SU-DHL-6 (cell line): ENCODE results near the gene SH3PXD2B.

Experiments
- H2AFZ ChIP-seq: fragments of 200-600 bp; sonication (generic); 2 replicates; pipeline ENCODE4 v1.6.1; 2014; ENCODE audit warnings: low read depth, mild to moderate bottlenecking, moderate library complexity, mixed read lengths, antibody characterized with exemption, low read length; ENCODE audit not compliant: severe bottlenecking
- H3F3A ChIP-seq: fragments of 200-600 bp; shearing (Covaris generic); 2 replicates; pipeline ENCODE4 v1.6.0; 2016; ENCODE audit warnings: antibody characterized with exemption, mild to moderate bottlenecking; ENCODE audit not compliant: insufficient read depth
- H3K27ac ChIP-seq: fragments of 200-600 bp; sonication (generic); 2 replicates; pipeline ENCODE4 v1.5.1; 2016; ENCODE audit warnings: low read depth, mild to moderate bottlenecking, low read length, moderate library complexity, mixed read lengths
- H3K27me3 ChIP-seq: fragments of 200-600 bp; sonication (generic), shearing (Covaris generic); 2 replicates; pipeline ENCODE4 v1.6.0; 2014; ENCODE audit warnings: mild to moderate bottlenecking, low read length
- H3K36me3 ChIP-seq: fragments of 200-600 bp; sonication (generic); 2 replicates; pipeline ENCODE4 v1.6.1; 2014; ENCODE audit warnings: mild to moderate bottlenecking, low read length, mixed read lengths
- H3K4me2 ChIP-seq: fragments of 300-600, 200-600 bp; shearing (Covaris generic), sonication (generic); 2 replicates; pipeline ENCODE4 v1.6.0; 2014; ENCODE audit warnings: low read length, low read depth, mild to moderate bottlenecking; ENCODE audit not compliant: poor library complexity, severe bottlenecking
- H3K4me3 ChIP-seq: fragments of 200-600 bp; sonication (generic); 2 replicates; pipeline ENCODE4 v1.5.1; 2014; ENCODE audit warnings: antibody characterized with exemption, low read length, mild to moderate bottlenecking, mixed read lengths; ENCODE audit not compliant: insufficient read depth, poor library complexity, severe bottlenecking
- H3K79me2 ChIP-seq: fragments of 200-600 bp; sonication (generic); 2 replicates; pipeline ENCODE4 v1.6.1; 2014; ENCODE audit warnings: mild to moderate bottlenecking, low read length, moderate library complexity; ENCODE audit not compliant: insufficient read depth
- H3K9ac ChIP-seq: fragments of 200-600 bp; sonication (generic); 2 replicates; pipeline ENCODE4 v1.7.0; 2014; ENCODE audit warnings: mild to moderate bottlenecking, low read length
- H3K9me2 ChIP-seq: fragments of 200-600 bp; sonication (generic); replicated peaks from 2 replicates; pipeline ENCODE4 v1.6.1; 2014; ENCODE audit warnings: low read length; ENCODE audit not compliant: insufficient read depth
- H3K9me3 ChIP-seq: fragments of 200-600 bp; sonication (generic); 2 replicates; pipeline ENCODE4 v1.6.1; 2014; ENCODE audit warnings: low read length, mixed read lengths; ENCODE audit not compliant: insufficient read depth
- H4K20me1 ChIP-seq: fragments of 200-600 bp; sonication (generic); 2 replicates; pipeline ENCODE4 v1.6.1; 2014; ENCODE audit warnings: low read depth, mild to moderate bottlenecking, antibody characterized with exemption, low read length, moderate library complexity, mixed read lengths
- CTCF ChIP-seq: fragments of 200-600 bp; sonication (generic); IDR thresholded peaks from one replicate; pipeline ENCODE4 v1.5.1; 2017; ENCODE audit warnings: antibody characterized with exemption, mild to moderate bottlenecking, low read length, moderate library complexity; ENCODE audit not compliant: insufficient read depth, poor library complexity, severe bottlenecking
- EZH2phosphoT487 ChIP-seq: fragments of 200-600 bp; sonication (generic), shearing (Covaris generic); conservative IDR thresholded peaks from 2 replicates; pipeline ENCODE4 v1.6.1; 2018; ENCODE audit warnings: mild to moderate bottlenecking, antibody characterized with exemption, low read length, moderate library complexity, mixed read lengths

The SH3PXD2B gene

GRCh38 chr5:172434251-172434650 lies 20.1 kb downstream of the SH3PXD2B start:
- Histone ChIP-seq H3K27ac (no peak overlapping the region), H3K36me3 (no peaks in the 10 kb centered on the region), H3K27me3 (no peaks in the 10 kb centered on the region), H3F3A (no peaks in the 10 kb centered on the region), H3K9me3 (no peaks in the 10 kb centered on the region), H3K79me2 (no peaks in the 10 kb centered on the region), H3K4me3 (no peak overlapping the region), H3K9ac (no peak overlapping the region), H4K20me1 (no peaks in the 10 kb centered on the region), H2AFZ (no peak overlapping the region), H3K9me2 (no peaks in the 10 kb centered on the region), H3K4me2 (no peak overlapping the region)
- no peak for TF ChIP-seq CTCF
- TF ChIP-seq EZH2phosphoT487: no peak

- Histone ChIP-seq H3K79me2 (no peaks in the 10 kb centered on the region), H3K9ac (no peak overlapping the region), H3K9me2 (no peaks in the 10 kb centered on the region), H3K4me2 (no peak overlapping the region), H3K27ac (no peak overlapping the region), H2AFZ (no peak overlapping the region), H3K36me3 (no peaks in the 10 kb centered on the region), H3K4me3 (no peak overlapping the region), H3K9me3 (no peaks in the 10 kb centered on the region), H3K27me3 (no peaks in the 10 kb centered on the region), H3F3A (no peaks in the 10 kb centered on the region), H4K20me1 (no peaks in the 10 kb centered on the region)
- TF ChIP-seq EZH2phosphoT487: no peak
- no peak for TF ChIP-seq CTCF
These were observed 20.8 kb downstream of the SH3PXD2B start for GRCh38 chr5:172433513-172433912.

DNA sequence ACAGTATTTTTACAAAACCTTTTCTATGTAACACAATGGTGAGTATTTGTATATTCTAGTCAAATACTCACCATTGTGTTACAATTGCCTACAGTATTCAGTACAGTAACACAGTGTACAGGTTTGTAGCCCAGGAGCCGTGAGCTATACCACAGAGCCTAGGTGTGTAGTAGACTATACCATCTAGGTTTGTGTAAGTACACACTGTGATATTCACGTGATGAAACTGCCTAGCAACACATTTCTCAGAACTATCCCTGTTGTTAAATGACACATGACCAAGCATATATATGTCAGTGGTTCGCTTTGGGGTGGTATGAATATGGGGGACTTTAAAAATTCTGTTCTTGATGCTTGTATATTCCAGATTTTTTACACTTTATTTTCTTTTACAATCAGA lies 21.3 kb downstream of the SH3PXD2B start:
- Histone ChIP-seq H3K27ac (no peak overlapping the region), H3K9ac (no peak overlapping the region), H3K9me3 (no peaks in the 10 kb centered on the region), H3K79me2 (no peaks in the 10 kb centered on the region), H3K4me2 (no peak overlapping the region), H4K20me1 (no peaks in the 10 kb centered on the region), H3K27me3 (no peaks in the 10 kb centered on the region), H3K4me3 (no peak overlapping the region), H2AFZ (no peak overlapping the region), H3K9me2 (no peaks in the 10 kb centered on the region), H3K36me3 (no peaks in the 10 kb centered on the region), H3F3A (no peaks in the 10 kb centered on the region)
- TF ChIP-seq EZH2phosphoT487 (no peak), CTCF (no peak)
